SK-N-SH (cell line): Measurements from ENCODE around the gene SCN4B. TPM values are rescaled to one million over a fixed set of nuclear protein-coding genes. Genes with fewer than 3 reads are reported as not detected.

ENCODE experiments used
- CTCF ChIA-PET: fragments of 300-600, 350-600 bp; formaldehyde crosslinking; extraction: SDS; loops from one replicate; lab custom pipeline; 2021; lab: Yijun Ruan, JAX
- POLR2A ChIA-PET: fragments of 350-600 bp; sonication (Branson Sonifier 250); formaldehyde crosslinking; extraction: SDS; loops from one replicate; lab custom pipeline; 2020; ENCODE audit warnings: antibody characterized with exemption, inconsistent platforms; lab: Yijun Ruan, JAX
- DNase-seq: peaks from one replicate; pipeline ENCODE4 v3.0.0; 2012
- H2AFZ ChIP-seq: fragments of 200-600 bp; sonication (generic); 2 replicates; pipeline ENCODE4 v1.8.1; 2016; ENCODE audit warnings: antibody characterized with exemption, mild to moderate bottlenecking, low read depth
- H3F3A ChIP-seq: fragments of 200-600 bp; sonication (generic); replicated peaks from 2 replicates; pipeline ENCODE3; 2016; ENCODE audit warnings: antibody characterized with exemption, mild to moderate bottlenecking; ENCODE audit not compliant: insufficient read depth
- H3K27ac ChIP-seq, 2 experiments: fragments of 200-500 bp in 1 of 2; fragments of 200-600 bp in 1 of 2; sonication (Bioruptor generic) in 1 of 2; sonication (generic), shearing (Covaris generic) in 1 of 2; 2 replicates each; pipeline versions ENCODE4 v1.5.1 to v1.6.1; 2014 to 2016; ENCODE audit warnings: low read depth in 2 of 2, inconsistent platforms in 1 of 2, low read length in 1 of 2, mild to moderate bottlenecking in 1 of 2, mixed read lengths in 1 of 2
- H3K27me3 ChIP-seq: fragments of 200-600 bp; sonication (generic), shearing (Covaris generic); 2 replicates; pipeline ENCODE4 v1.6.1; 2016; ENCODE audit warnings: mixed run types; ENCODE audit not compliant: insufficient read depth
- H3K36me3 ChIP-seq, 2 experiments: fragments of 200-500 bp in 1 of 2; fragments of 200-600 bp in 1 of 2; sonication (Bioruptor generic) in 1 of 2; sonication (generic) in 1 of 2; replicated peaks in 1 of 2; 2 replicates each; pipeline versions ENCODE3 to v1.5.1; 2014 to 2016; ENCODE audit warnings: low read length in 1 of 2, mild to moderate bottlenecking in 1 of 2; ENCODE audit not compliant: insufficient read depth in 2 of 2, control insufficient read depth in 1 of 2
- H3K4me1 ChIP-seq, 2 experiments: fragments of 200-500 bp in 1 of 2; fragments of 200-600 bp in 1 of 2; sonication (Bioruptor generic) in 1 of 2; sonication (generic), shearing (Covaris generic) in 1 of 2; 2 replicates each; pipeline versions ENCODE4 v1.5.1 to v1.6.1; 2014 to 2016; ENCODE audit warnings: low read depth in 1 of 2, low read length in 1 of 2, mixed run types in 1 of 2; ENCODE audit not compliant: insufficient read depth in 2 of 2, control insufficient read depth in 1 of 2
- H3K4me2 ChIP-seq: fragments of 200-600 bp; sonication (generic), shearing (Covaris generic); 2 replicates; pipeline ENCODE4 v1.6.1; 2017; ENCODE audit warnings: mixed run types
- H3K4me3 ChIP-seq, 2 experiments: fragments of 200-500 bp in 1 of 2; fragments of 200-600 bp in 1 of 2; sonication (Bioruptor generic) in 1 of 2; sonication (generic), shearing (Covaris generic) in 1 of 2; 2 replicates each; pipeline versions ENCODE4 v1.5.1 to v1.8.1; 2014 to 2016; ENCODE audit warnings: low read depth in 2 of 2, inconsistent platforms in 1 of 2, low read length in 1 of 2, mild to moderate bottlenecking in 1 of 2, mixed read lengths in 1 of 2, moderate library complexity in 1 of 2
- H3K79me2 ChIP-seq: fragments of 200-600 bp; sonication (generic); 2 replicates; pipeline ENCODE4 v1.8.1; 2017; ENCODE audit warnings: mild to moderate bottlenecking; ENCODE audit not compliant: insufficient read depth
- H3K9ac ChIP-seq: fragments of 200-600 bp; sonication (generic); 2 replicates; pipeline ENCODE4 v1.6.1; 2017; ENCODE audit warnings: mixed run types
- H3K9me2 ChIP-seq: fragments of 200-600 bp; sonication (generic); 2 replicates; pipeline ENCODE4 v1.6.1; 2017; ENCODE audit warnings: mixed run types
- H3K9me3 ChIP-seq: fragments of 200-600 bp; sonication (generic); 2 replicates; pipeline ENCODE4 v1.6.1; 2017; ENCODE audit warnings: mixed run types, mild to moderate bottlenecking, moderate library complexity
- H4K20me1 ChIP-seq: fragments of 200-600 bp; sonication (generic); 2 replicates; pipeline ENCODE4 v1.6.1; 2017; ENCODE audit warnings: mild to moderate bottlenecking, mixed run types; ENCODE audit not compliant: insufficient read depth
- CTCF ChIP-seq: fragments of 200-600 bp; sonication (generic); IDR thresholded peaks from 2 replicates; pipeline ENCODE4 v1.6.1; 2017; ENCODE audit warnings: antibody characterized with exemption, mild to moderate bottlenecking, moderate library complexity
- ELF1 ChIP-seq: IDR thresholded peaks from 2 replicates; pipeline ENCODE4 v1.4.0; 2012
- EP300 ChIP-seq, 2 experiments: IDR thresholded peaks; 2 replicates each; pipeline versions ENCODE4 v1.4.0 to v1.6.1; 2012; ENCODE audit warnings: borderline replicate concordance in 1 of 2, low read depth in 1 of 2, low read length in 1 of 2
- FOXJ3 ChIP-seq: sonication (generic); formaldehyde crosslinking; IDR thresholded peaks from 2 replicates; pipeline ENCODE4 v1.5.1; 2020; ENCODE audit warnings: mild to moderate bottlenecking, missing genetic modification reagents
- IRF3 ChIP-seq: fragments of 150-350 bp; IDR thresholded peaks from 2 replicates; pipeline ENCODE4 v1.6.1; 2016; ENCODE audit warnings: mild to moderate bottlenecking, low read depth, low read length
- JUND ChIP-seq: IDR thresholded peaks from 2 replicates; pipeline ENCODE4 v1.4.0; 2012
- MXI1 ChIP-seq: IDR thresholded peaks from 2 replicates; pipeline ENCODE4 v1.6.1; 2012; ENCODE audit warnings: mild to moderate bottlenecking, low read depth, low read length, improper control_type of control experiment
- RAD21 ChIP-seq: IDR thresholded peaks from 2 replicates; pipeline ENCODE4 v1.6.1; 2012; ENCODE audit warnings: mild to moderate bottlenecking, low read length
- RCOR1 ChIP-seq: fragments of 150-350 bp; IDR thresholded peaks from 2 replicates; pipeline ENCODE4 v1.6.1; 2017; ENCODE audit warnings: antibody characterized with exemption, low read length
- RXRA ChIP-seq: IDR thresholded peaks from 2 replicates; pipeline ENCODE4 v1.4.0; 2012; ENCODE audit warnings: low read depth, mild to moderate bottlenecking, borderline replicate concordance
- SMC3 ChIP-seq: IDR thresholded peaks from 2 replicates; pipeline ENCODE4 v1.6.1; 2012; ENCODE audit warnings: low read depth, low read length, improper control_type of control experiment
- TCF12 ChIP-seq: IDR thresholded peaks from 2 replicates; pipeline ENCODE4 v1.4.0; 2012
- TEAD4 ChIP-seq: IDR thresholded peaks from 2 replicates; pipeline ENCODE4 v1.4.0; 2012; ENCODE audit warnings: mild to moderate bottlenecking, borderline replicate concordance; ENCODE audit not compliant: insufficient read depth
- WGBS: methylation state at CpG from one replicate; pipeline ENCODE4 v1.1.6; 2017; ENCODE audit warnings: low lambda C conversion rate; 5-methylcytosine and 5-hydroxymethylcytosine counted together
- polyA plus RNA-seq, 3 experiments: library from polyadenylated mRNA; depleted of rRNA; stranded (reverse); fragments of >200 nt; gene quantifications; 2 replicates each; pipeline ENCODE4 v1.2.3, GENCODE V29; 2012
- TF ChIP-seq, protein P1 (sequence below): IDR thresholded peaks from 2 replicates; pipeline ENCODE4 v1.4.0; 2012; ENCODE audit warnings: low read depth

The SCN4B gene
- polyA plus RNA-seq, 1 of the 3 experiments (the other 2 are of a cell fraction), result 1.2 TPM

DNA sequence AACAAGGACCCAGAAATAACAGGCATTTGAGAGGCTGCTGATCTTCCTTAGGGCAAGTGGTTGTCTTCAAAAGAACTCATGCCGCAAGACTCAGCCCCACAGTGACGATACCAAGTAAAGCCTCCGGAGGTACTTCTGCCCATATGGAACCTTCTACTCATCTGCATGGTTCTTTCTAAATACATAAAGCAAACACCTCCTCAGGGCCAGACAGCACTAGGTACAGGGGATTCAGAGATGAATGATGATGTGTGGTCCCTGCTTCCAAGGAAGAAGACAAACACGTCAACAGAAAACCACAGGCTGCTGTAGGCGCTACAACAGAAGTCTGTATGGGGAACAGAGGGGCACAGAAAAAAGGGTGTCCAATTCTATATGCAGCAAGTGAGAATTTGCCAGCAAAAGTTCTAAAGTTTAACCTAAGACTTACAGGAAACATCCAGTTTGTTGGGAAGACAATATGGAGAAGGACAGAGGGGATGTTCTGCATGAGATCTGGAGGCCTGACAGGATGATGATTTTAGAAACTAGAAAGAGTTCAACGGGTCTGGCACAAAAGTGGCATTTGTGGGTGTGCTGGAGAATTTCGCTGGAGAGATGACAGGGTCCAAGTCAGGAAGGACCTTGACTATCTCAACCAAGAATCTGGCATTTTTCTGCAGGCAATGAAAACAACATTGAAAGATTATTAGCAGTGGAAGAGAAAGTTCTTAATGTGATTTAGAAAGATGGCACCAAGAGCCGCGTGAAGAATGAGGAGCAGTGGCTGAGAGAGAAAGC lies 48.5 kb upstream of the SCN4B start:
- Histone ChIP-seq H3K4me3 (no peak overlapping the region), H3K36me3 (no peaks in the 10 kb centered on the region), H3K79me2 (no peaks in the 10 kb centered on the region), H3K27me3 (peaks cover 37% of the 10 kb centered on the region; the same call in 1 of the 2 replicates), H3K9me2 (no peaks in the 10 kb centered on the region), H3K4me2 (no peak overlapping the region), H4K20me1 (no peaks in the 10 kb centered on the region), H2AFZ (no peak overlapping the region), H3K9me3 (no peaks in the 10 kb centered on the region), H3K9ac (no peak overlapping the region), H3K27ac (no peak overlapping the region), H3K4me1 (peaks cover 0 to 2% of the 10 kb centered on the region in 2 experiments; a peak in 1 of 4 replicates), H3F3A (no peaks in the 10 kb centered on the region)
- no peak for DNase-seq
- ChIA-PET CTCF (no interaction called here), POLR2A (no interaction called here)
- 29% methylated on average over 9 of the region's 9 CpGs for WGBS
- TF ChIP-seq RCOR1, result no peak
- TF ChIP-seq TEAD4, result no peak
- no peak for TF ChIP-seq SMC3

- no peak overlapping the region for H3K27ac ChIP-seq
- H3K79me2 ChIP-seq, result no peaks in the 10 kb centered on the region
- no peak overlapping the region for H3K4me3 ChIP-seq
- H3K4me2 ChIP-seq, result no peak overlapping the region
- CTCF ChIA-PET, result interaction anchor here (1.0 kb wide), 1 partner anchor 29 kb away, joined by 5 read pairs; no protein-coding TSS in a partner anchor
- peaks cover 0 to 2% of the 10 kb centered on the region in 2 experiments; a peak in 1 of 4 replicates for H3K4me1 ChIP-seq
- POLR2A ChIA-PET, result no interaction called here
- WGBS, result 31% methylated on average over 5 of the region's 5 CpGs
- H3K9ac ChIP-seq, result no peak overlapping the region
- no peak overlapping the region for H2AFZ ChIP-seq
- DNase-seq, result no peak
- H3K27me3 ChIP-seq, result peaks cover 34% of the 10 kb centered on the region; the same call in 1 of the 2 replicates
- no peaks in the 10 kb centered on the region for H3K9me2 ChIP-seq
- H3K36me3 ChIP-seq, result no peaks in the 10 kb centered on the region
- no peak for TF ChIP-seq IRF3
- TF ChIP-seq, protein P1, sequence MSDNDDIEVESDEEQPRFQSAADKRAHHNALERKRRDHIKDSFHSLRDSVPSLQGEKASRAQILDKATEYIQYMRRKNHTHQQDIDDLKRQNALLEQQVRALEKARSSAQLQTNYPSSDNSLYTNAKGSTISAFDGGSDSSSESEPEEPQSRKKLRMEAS, result no peak
- no peak for TF ChIP-seq RAD21
- TF ChIP-seq, all 33 proteins: peak for 0
- H3K9me3 ChIP-seq, result no peaks in the 10 kb centered on the region
- H3F3A ChIP-seq, result no peaks in the 10 kb centered on the region
- H4K20me1 ChIP-seq, result no peaks in the 10 kb centered on the region
Measured at GRCh38 chr11:118200497-118200896, 47.9 kb upstream of the SCN4B start.

GRCh38 chr11:118199135-118199534 lies 46.5 kb upstream of the SCN4B start:
- no peaks in the 10 kb centered on the region for H3K9me2 ChIP-seq
- 34% methylated on average over 6 of the region's 6 CpGs for WGBS
- DNase-seq, result no peak
- POLR2A ChIA-PET, result no interaction called here
- TF ChIP-seq FOXJ3 (no peak), TCF12 (no peak), MXI1 (no peak), JUND (no peak), ELF1 (no peak), CTCF (no peak), RXRA (no peak), EP300 (IDR thresholded peaks at IDR 0.05; ENCODE audit: borderline replicate concordance in 1 of 2, low read depth in 1 of 2, low read length in 1 of 2) (no peak)
- no peak overlapping the region for H2AFZ ChIP-seq
- no peaks in the 10 kb centered on the region for H3K9me3 ChIP-seq
- peaks cover 0 to 7% of the 10 kb centered on the region in 2 experiments; a peak in 1 of 4 replicates for H3K4me1 ChIP-seq
- no peak overlapping the region for H3K4me3 ChIP-seq
- CTCF ChIA-PET, result interaction anchor here (0.7 to 2.8 kb wide), 21 partner anchors 10 to 261 kb away, joined by 3 to 34 read pairs (median 5); partner anchors contain the start of gene UBE4A
- no peaks in the 10 kb centered on the region for H3K36me3 ChIP-seq
- no peak overlapping the region for H3K27ac ChIP-seq
- no peak overlapping the region for H3K4me2 ChIP-seq
- peaks cover 34% of the 10 kb centered on the region; the same call in 1 of the 2 replicates for H3K27me3 ChIP-seq
- no peaks in the 10 kb centered on the region for H4K20me1 ChIP-seq
- no peaks in the 10 kb centered on the region for H3K79me2 ChIP-seq
- no peaks in the 10 kb centered on the region for H3F3A ChIP-seq
- H3K9ac ChIP-seq, result no peak overlapping the region
